Measurements from ENCODE around the gene ZIC5. TPM values are rescaled to one million over a fixed set of nuclear protein-coding genes. Genes with fewer than 3 reads are reported as not detected.

ZIC5 gene
- total and polyA plus RNA-seq, 4 donors: not detected

DNA sequence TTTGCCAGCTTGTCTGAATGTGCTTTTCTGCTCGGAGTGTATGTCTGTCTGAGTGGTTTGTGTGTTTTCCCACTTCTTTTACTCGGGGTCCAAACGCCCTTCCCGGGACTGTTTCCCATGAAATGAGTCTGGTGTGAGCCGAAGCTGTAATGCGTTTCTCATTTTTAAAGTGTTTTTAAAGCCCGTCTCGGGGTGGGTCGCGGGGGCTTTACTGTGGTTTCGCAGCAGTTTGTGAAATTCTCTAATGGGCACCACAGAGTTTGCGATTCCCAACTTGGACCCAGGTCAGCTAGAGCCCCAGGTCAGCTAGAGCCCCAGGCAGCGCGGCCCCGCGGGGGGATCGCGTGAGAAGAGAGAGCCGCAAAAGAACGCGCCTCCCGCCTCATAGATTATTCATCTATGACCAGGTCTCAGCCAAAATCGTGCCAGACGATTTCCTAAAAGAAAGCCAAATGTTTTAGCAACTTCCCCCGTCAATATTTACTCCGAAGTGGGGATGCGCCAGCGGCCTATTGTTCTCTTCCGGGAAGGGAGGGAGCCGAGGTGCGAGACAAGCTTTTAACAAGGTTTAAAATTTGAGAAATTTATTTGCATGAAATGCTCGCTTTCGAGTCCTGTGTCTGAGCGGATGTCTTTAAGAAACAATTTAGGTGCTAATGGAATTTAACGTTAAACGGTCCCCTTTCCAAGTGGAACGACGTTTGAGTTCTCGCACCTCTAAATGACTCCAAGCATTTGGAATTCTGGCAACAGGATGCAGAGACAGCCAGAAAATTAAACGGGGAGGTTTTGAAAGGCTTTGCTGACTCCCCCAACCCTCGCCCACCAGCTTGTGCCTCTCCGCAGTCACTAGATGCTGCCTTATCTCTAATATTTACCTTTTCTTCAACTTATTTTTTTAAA, 12.2 kb upstream of the ZIC5 start:
- DNase-seq: peak in 1 of 3 donors; percentile 58
- no peak for TF ChIP-seq CTCF (IDR thresholded peaks at IDR 0.05; ENCODE audit: control extremely low read depth, extremely low read depth)

GRCh38 chr13:99982731-99983498, 11.3 kb upstream of the ZIC5 start:
- no peak overlapping the region for H3K4me3 ChIP-seq
- WGBS, 2 donors: 8 to 11% methylated on average over 48 of the region's 48 CpGs
- H3K36me3 ChIP-seq (ENCODE audit: control insufficient read depth in 4 of 4, insufficient read depth in 4 of 4, low read length in 4 of 4): no peaks in the 10 kb centered on the region
- no peak for ATAC-seq (ENCODE audit: insufficient read depth, low FRiP score)
- no peak for TF ChIP-seq CTCF (IDR thresholded peaks at IDR 0.05; ENCODE audit: control extremely low read depth, extremely low read depth)
- H3K27ac ChIP-seq (ENCODE audit: low read depth in 1 of 2, low read length in 1 of 2): no peak overlapping the region
- H3K27me3 ChIP-seq (ENCODE audit: control insufficient read depth in 3 of 3, insufficient read depth in 3 of 3, low read length in 2 of 3): peaks cover 29 to 72% (median 66%) of the 10 kb centered on the region in 3 donors
- peak in 1 of 3 donors; percentile 30 for DNase-seq
- H3K9ac ChIP-seq (ENCODE audit: insufficient read depth in 1 of 2, low read length in 2 of 2): no peak overlapping the region
- peaks cover 0 to 21% (median 0%) of the 10 kb centered on the region in 5 donors for H3K4me1 ChIP-seq (ENCODE audit: control insufficient read depth in 5 of 5, insufficient read depth in 5 of 5, low read length in 5 of 5)
- peaks cover 0 to 20% (median 0%) of the 10 kb centered on the region in 4 donors for H3K9me3 ChIP-seq (ENCODE audit: control insufficient read depth in 4 of 4, insufficient read depth in 3 of 4, low read length in 3 of 4)

More for the DNA sequence above, 12.2 kb upstream of the ZIC5 start:
- WGBS, 2 donors: 8 to 12% methylated on average over 42 of the region's 42 CpGs
- no peak for ATAC-seq (ENCODE audit: insufficient read depth, low FRiP score)
- Histone ChIP-seq H3K4me1 (ENCODE audit: control insufficient read depth in 5 of 5, insufficient read depth in 5 of 5, low read length in 5 of 5) (peaks cover 0 to 21% (median 0%) of the 10 kb centered on the region in 5 donors), H3K9me3 (ENCODE audit: control insufficient read depth in 4 of 4, insufficient read depth in 3 of 4, low read length in 3 of 4) (peaks cover 0 to 20% (median 0%) of the 10 kb centered on the region in 4 donors), H3K9ac (ENCODE audit: insufficient read depth in 1 of 2, low read length in 2 of 2) (no peak overlapping the region), H3K4me3 (no peak overlapping the region), H3K27me3 (ENCODE audit: control insufficient read depth in 3 of 3, insufficient read depth in 3 of 3, low read length in 2 of 3) (peaks cover 29 to 71% (median 65%) of the 10 kb centered on the region in 3 donors), H3K36me3 (ENCODE audit: control insufficient read depth in 4 of 4, insufficient read depth in 4 of 4, low read length in 4 of 4) (no peaks in the 10 kb centered on the region), H3K27ac (ENCODE audit: low read depth in 1 of 2, low read length in 1 of 2) (no peak overlapping the region)

- ATAC-seq (ENCODE audit: insufficient read depth, low FRiP score) (no peak), DNase-seq (peak in 1 of 3 donors; percentile 24)
- no peaks in the 10 kb centered on the region for H3K36me3 ChIP-seq (ENCODE audit: control insufficient read depth in 4 of 4, insufficient read depth in 4 of 4, low read length in 4 of 4)
- peaks cover 29 to 72% (median 66%) of the 10 kb centered on the region in 3 donors for H3K27me3 ChIP-seq (ENCODE audit: control insufficient read depth in 3 of 3, insufficient read depth in 3 of 3, low read length in 2 of 3)
- H3K4me3 ChIP-seq: peak overlapping the region; percentile 28
- no peak overlapping the region for H3K9ac ChIP-seq (ENCODE audit: insufficient read depth in 1 of 2, low read length in 2 of 2)
- H3K27ac ChIP-seq (ENCODE audit: low read depth in 1 of 2, low read length in 1 of 2): no peak overlapping the region
- peaks cover 0 to 20% (median 0%) of the 10 kb centered on the region in 4 donors for H3K9me3 ChIP-seq (ENCODE audit: control insufficient read depth in 4 of 4, insufficient read depth in 3 of 4, low read length in 3 of 4)
- 2% methylated on average over 73 to 98 of the region's 98 CpGs for WGBS, 2 donors
- H3K4me1 ChIP-seq (ENCODE audit: control insufficient read depth in 5 of 5, insufficient read depth in 5 of 5, low read length in 5 of 5): peaks cover 0 to 21% (median 0%) of the 10 kb centered on the region in 5 donors
- no peak for TF ChIP-seq CTCF (IDR thresholded peaks at IDR 0.05; ENCODE audit: control extremely low read depth, extremely low read depth)
Observed at GRCh38 chr13:99982036-99982730, 10.6 kb upstream of the ZIC5 start.
